GM03348 (cell line): ENCODE measurements around the gene ITCH.

Experiments
- DNase-seq: peaks from one replicate; pipeline ENCODE4 v3.0.0; 2012; ENCODE audit warnings: low spot score

Gene ITCH

GRCh38 chr20:34532320-34532719 lies 169.2 kb downstream of the ITCH start:
- no peak for DNase-seq

GRCh38 chr20:34532756-34533155 lies 169.7 kb downstream of the ITCH start:
- DNase-seq: no peak

- DNase-seq: no peak
These were observed 171.5 kb downstream of the ITCH start for GRCh38 chr20:34534391-34535165.

- DNase-seq: no peak
These were observed 172.3 kb downstream of the ITCH start for GRCh38 chr20:34535301-34535840.

- DNase-seq: no peak
These were observed 172.8 kb downstream of the ITCH start for GRCh38 chr20:34535857-34536256.

GRCh38 chr20:34536798-34537394 lies 173.8 kb downstream of the ITCH start:
- no peak for DNase-seq

- no peak for DNase-seq
These were observed 174.6 kb downstream of the ITCH start for GRCh38 chr20:34537651-34538050.

GRCh38 chr20:34538671-34539123 lies 175.6 kb downstream of the ITCH start:
- DNase-seq: peak; percentile 83

GRCh38 chr20:34539756-34540155 lies 176.7 kb downstream of the ITCH start:
- DNase-seq: no peak

GRCh38 chr20:34540596-34541263 lies 177.7 kb downstream of the ITCH start:
- DNase-seq: no peak

- DNase-seq: no peak
These were observed 178.3 kb downstream of the ITCH start for GRCh38 chr20:34541264-34541901.

- no peak for DNase-seq
These were observed 178.8 kb downstream of the ITCH start for GRCh38 chr20:34541917-34542316.

GRCh38 chr20:34542439-34542838 lies 179.4 kb downstream of the ITCH start:
- no peak for DNase-seq

GRCh38 chr20:34543463-34544056 lies 180.5 kb downstream of the ITCH start:
- no peak for DNase-seq

- no peak for DNase-seq
These were observed 181.2 kb downstream of the ITCH start for GRCh38 chr20:34544109-34544796.

GRCh38 chr20:34546751-34547181 lies 183.7 kb downstream of the ITCH start:
- DNase-seq: no peak

GRCh38 chr20:34547844-34548613 lies 185.0 kb downstream of the ITCH start:
- no peak for DNase-seq

GRCh38 chr20:34549291-34549928 lies 186.3 kb downstream of the ITCH start:
- no peak for DNase-seq

GRCh38 chr20:34549929-34550305 lies 186.8 kb downstream of the ITCH start:
- no peak for DNase-seq

- no peak for DNase-seq
These were observed 189.5 kb downstream of the ITCH start for GRCh38 chr20:34552569-34552968.
